ENCODE measurements around the gene CMSS1. TPM values are rescaled to one million over a fixed set of nuclear protein-coding genes. Genes with fewer than 3 reads are reported as not detected.

CMSS1 gene
- polyA plus RNA-seq, 1 of the 3 experiments (the other 2 are of a cell fraction): 9.1 TPM

- TF ChIP-seq, protein P1, sequence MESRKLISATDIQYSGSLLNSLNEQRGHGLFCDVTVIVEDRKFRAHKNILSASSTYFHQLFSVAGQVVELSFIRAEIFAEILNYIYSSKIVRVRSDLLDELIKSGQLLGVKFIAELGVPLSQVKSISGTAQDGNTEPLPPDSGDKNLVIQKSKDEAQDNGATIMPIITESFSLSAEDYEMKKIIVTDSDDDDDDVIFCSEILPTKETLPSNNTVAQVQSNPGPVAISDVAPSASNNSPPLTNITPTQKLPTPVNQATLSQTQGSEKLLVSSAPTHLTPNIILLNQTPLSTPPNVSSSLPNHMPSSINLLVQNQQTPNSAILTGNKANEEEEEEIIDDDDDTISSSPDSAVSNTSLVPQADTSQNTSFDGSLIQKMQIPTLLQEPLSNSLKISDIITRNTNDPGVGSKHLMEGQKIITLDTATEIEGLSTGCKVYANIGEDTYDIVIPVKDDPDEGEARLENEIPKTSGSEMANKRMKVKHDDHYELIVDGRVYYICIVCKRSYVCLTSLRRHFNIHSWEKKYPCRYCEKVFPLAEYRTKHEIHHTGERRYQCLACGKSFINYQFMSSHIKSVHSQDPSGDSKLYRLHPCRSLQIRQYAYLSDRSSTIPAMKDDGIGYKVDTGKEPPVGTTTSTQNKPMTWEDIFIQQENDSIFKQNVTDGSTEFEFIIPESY (IDR thresholded peaks at IDR 0.05; ENCODE audit: borderline replicate concordance, low read depth): peak; percentile 63; the same call in 1 of the 2 replicates
- TF ChIP-seq POLR2AphosphoS5 (IDR thresholded peaks at IDR 0.05; ENCODE audit: low read depth, low read length): peak; percentile 48; the same call in 1 of the 2 replicates
Measured at GRCh38 chr3:99895703-99896441, 78.2 kb downstream of the CMSS1 start (continued).

GRCh38 chr3:99896482-99896881 lies 78.8 kb downstream of the CMSS1 start:
- Histone ChIP-seq H3K79me2 (ENCODE audit: insufficient read depth) (peaks cover 14% of the 10 kb centered on the region), H3K4me2 (peak overlapping the region; percentile 44), H4K20me1 (ENCODE audit: insufficient read depth) (no peaks in the 10 kb centered on the region), H3K9me2 (no peaks in the 10 kb centered on the region), H3K9ac (peak overlapping the region; percentile 75), H3K27me3 (ENCODE audit: insufficient read depth) (no peaks in the 10 kb centered on the region), H3K9me3 (no peaks in the 10 kb centered on the region), H3K27ac (ENCODE audit: low read depth in 2 of 2, low read length in 1 of 2) (peak overlapping the region; percentile 69 to 98), H3F3A (replicated peaks; ENCODE audit: insufficient read depth) (peaks cover 28% of the 10 kb centered on the region), H3K4me1 (ENCODE audit: control insufficient read depth in 1 of 2, insufficient read depth in 2 of 2, low read depth in 1 of 2, low read length in 1 of 2) (peaks cover 9 to 25% of the 10 kb centered on the region in 2 experiments), H3K36me3 (replicated peaks in 1 of 2; ENCODE audit: control insufficient read depth in 1 of 2, insufficient read depth in 2 of 2, low read length in 1 of 2) (no peaks in the 10 kb centered on the region), H2AFZ (ENCODE audit: low read depth) (peak overlapping the region; percentile 67; the same call in 1 of the 2 replicates), H3K4me3 (ENCODE audit: low read depth in 2 of 2, low read length in 1 of 2) (no peak overlapping the region)
- DNase-seq: no peak
- 67% methylated on average over 3 of the region's 3 CpGs for WGBS (ENCODE audit: low lambda C conversion rate)
- CTCF ChIA-PET: no interaction called here
- POLR2A ChIA-PET: no interaction called here
- no peak for TF ChIP-seq REST (IDR thresholded peaks at IDR 0.05; ENCODE audit: low read depth, low read length)
- no peak for TF ChIP-seq JUND (IDR thresholded peaks at IDR 0.05)
- no peak for TF ChIP-seq POLR2AphosphoS5 (IDR thresholded peaks at IDR 0.05; ENCODE audit: low read depth, low read length)
- TF ChIP-seq SMC3 (IDR thresholded peaks at IDR 0.05; ENCODE audit: low read depth, low read length): no peak
- TF ChIP-seq, protein P1 (IDR thresholded peaks at IDR 0.05; ENCODE audit: borderline replicate concordance, low read depth): no peak
- TF ChIP-seq CHD2 (IDR thresholded peaks at IDR 0.05; ENCODE audit: low read length, partially characterized antibody): no peak
- TF ChIP-seq TEAD4 (IDR thresholded peaks at IDR 0.05; ENCODE audit: borderline replicate concordance, insufficient read depth): no peak
- TF ChIP-seq MXI1 (IDR thresholded peaks at IDR 0.05; ENCODE audit: low read depth, low read length): no peak
- TF ChIP-seq RXRA (IDR thresholded peaks at IDR 0.05; ENCODE audit: borderline replicate concordance, low read depth): no peak
- no peak for TF ChIP-seq FOXM1 (IDR thresholded peaks at IDR 0.05; ENCODE audit: low read depth)
- TF ChIP-seq ELF1 (IDR thresholded peaks at IDR 0.05): no peak
- no peak for TF ChIP-seq MAX (IDR thresholded peaks at IDR 0.05; ENCODE audit: low read depth)
- TF ChIP-seq NFIC (IDR thresholded peaks at IDR 0.05; ENCODE audit: borderline replicate concordance): no peak
- TF ChIP-seq TAF1 (IDR thresholded peaks at IDR 0.05; ENCODE audit: borderline replicate concordance, low read depth, low read length): no peak
- no peak for TF ChIP-seq MEF2A (IDR thresholded peaks at IDR 0.05; ENCODE audit: borderline replicate concordance, low read depth)
- TF ChIP-seq NRF1 (IDR thresholded peaks at IDR 0.05; ENCODE audit: low read depth, low read length): no peak

All from SK-N-SH (cell line).